Astrocyte of the spinal cord (primary cell): Measurements from ENCODE around the gene PTMS.

ENCODE experiments used
- DNase-seq: peaks from one replicate; pipeline ENCODE4 v3.0.0; 2011; ENCODE audit warnings: low read depth, low spot score
- H3K4me3 ChIP-seq: 2 replicates; pipeline ENCODE4 v1.5.1; 2011; ENCODE audit warnings: low read depth, mild to moderate bottlenecking, low read length, moderate library complexity
- CTCF ChIP-seq: IDR thresholded peaks from 2 replicates; pipeline ENCODE4 v1.5.1; 2012; ENCODE audit warnings: low read depth, mild to moderate bottlenecking, low read length, inconsistent platforms
- in situ Hi-C: cut with HindIII; loops from 2 replicates; pipeline ENCODE4 v1.10.0; 2017; ENCODE audit warnings: low sequenced_read_pairs

The PTMS gene

DNA sequence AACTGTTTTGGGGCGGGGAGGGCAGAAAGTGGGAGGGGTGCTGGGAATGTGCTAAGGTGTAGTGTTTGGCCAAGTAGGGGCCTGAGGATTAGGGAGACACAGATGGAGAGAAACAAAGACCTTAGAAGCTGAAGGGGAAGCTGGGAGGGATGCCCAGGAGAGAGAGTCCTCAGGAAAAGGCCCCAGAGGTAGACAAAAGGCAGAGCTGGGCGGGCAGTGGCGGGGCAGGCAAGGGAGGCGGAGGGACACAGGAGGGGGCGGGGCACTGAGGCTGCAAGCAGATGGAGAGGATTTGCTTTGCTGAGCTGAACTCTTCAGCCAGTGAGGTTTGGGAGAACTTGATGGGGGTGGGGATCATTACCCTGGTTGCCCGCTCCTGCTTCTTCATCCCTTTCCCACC, 2.8 kb downstream of the PTMS start:
- DNase-seq, result peak; percentile 39
- no peak for TF ChIP-seq CTCF
- in situ Hi-C loops, result no loop called here
- peak overlapping the region; percentile 93 for H3K4me3 ChIP-seq

DNA sequence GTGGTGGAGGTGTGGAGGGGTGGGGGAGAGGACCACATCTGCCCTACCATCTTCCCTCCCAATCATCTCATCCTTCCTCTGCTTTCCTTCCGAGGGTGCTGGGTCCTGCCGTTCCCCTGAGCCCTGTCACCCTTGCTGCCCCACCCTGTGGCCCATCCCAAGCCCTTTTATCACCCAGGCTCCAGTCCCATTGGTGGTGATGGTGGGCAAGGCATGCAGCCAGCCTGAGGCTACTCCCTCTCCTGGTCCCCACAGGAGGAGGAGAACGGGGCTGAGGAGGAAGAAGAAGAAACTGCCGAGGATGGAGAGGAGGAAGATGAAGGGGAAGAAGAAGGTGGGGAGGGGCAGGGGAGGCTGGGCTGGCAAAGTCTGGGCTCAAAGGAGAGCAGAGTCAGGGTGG, 3.5 kb downstream of the PTMS start:
- TF ChIP-seq CTCF, result no peak
- H3K4me3 ChIP-seq, result no peak overlapping the region
- no peak for DNase-seq
- in situ Hi-C loops, result no loop called here

GRCh38 chr12:6770094-6770493, 3.9 kb downstream of the PTMS start:
- DNase-seq, result no peak
- in situ Hi-C loops, result no loop called here

DNA sequence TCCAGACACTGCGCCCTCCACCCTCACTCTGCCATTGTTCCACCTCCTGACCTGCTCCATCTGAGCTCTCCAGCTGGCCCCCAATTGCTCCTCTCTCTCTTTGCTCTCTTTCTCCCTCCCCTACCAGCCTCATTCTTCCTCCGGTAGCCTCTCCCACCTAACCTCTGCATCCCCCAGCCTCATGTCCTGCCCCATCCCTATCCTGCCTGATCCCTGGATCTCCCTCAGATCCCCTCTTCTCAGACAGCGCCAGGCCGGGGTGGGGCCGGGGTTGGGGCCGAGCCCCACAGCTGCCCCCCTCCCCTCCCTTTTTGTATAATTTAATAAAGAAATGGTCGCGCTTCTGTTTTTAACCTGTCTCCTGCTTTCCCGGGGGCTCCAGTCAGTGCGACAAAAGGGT, 4.4 kb downstream of the PTMS start:
- TF ChIP-seq CTCF, result no peak
- in situ Hi-C loops, result no loop called here
- DNase-seq, result no peak
- no peak overlapping the region for H3K4me3 ChIP-seq

More at GRCh38 chr12:6770094-6770493, 3.9 kb downstream of the PTMS start:
- TF ChIP-seq CTCF, result no peak
- no peak overlapping the region for H3K4me3 ChIP-seq

GRCh38 chr12:6771091-6771495, 4.9 kb downstream of the PTMS start:
- no peak overlapping the region for H3K4me3 ChIP-seq
- no peak for DNase-seq
- in situ Hi-C loops, result no loop called here
- TF ChIP-seq CTCF, result no peak

DNA sequence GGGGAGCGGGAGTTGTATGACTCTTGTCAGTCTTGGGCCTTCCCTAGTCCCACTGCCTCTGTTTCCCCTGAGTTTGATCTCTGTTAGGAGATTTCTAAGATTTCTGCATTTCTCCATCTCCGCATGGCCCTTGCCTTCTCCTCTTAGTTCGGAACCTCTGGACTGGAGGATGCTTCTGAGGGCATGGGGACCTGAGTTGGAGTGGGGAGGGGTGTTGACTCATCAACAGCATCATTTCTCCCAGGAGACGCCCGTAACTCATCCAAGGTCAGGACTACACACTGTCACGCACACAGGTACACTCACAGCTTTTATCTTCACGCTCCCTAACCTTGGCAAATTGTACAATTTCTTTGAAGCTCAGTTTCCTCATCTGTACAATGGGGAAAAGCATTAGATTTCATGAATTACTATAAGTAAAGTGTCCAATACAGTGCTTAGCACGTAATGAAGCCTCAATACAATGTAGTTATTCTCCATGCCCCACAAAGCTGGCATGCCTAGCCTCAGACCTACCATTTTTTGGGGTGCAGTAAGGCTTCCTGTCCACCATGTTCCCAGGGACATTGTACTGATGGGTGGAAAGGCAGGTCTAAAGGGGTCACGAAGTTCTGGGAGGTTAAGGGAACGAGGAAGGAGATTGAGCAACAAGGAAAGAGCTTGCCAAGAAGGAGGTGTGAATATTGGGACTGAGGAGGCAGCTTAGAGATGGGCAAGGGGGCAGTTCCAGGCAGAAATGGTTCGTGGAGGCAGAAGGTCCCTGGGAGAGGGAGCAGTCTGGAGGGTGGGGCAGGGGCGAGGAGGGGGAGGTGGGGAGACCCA, 5.6 kb downstream of the PTMS start:
- no peak overlapping the region for H3K4me3 ChIP-seq
- TF ChIP-seq CTCF, result no peak
- DNase-seq, result no peak
- in situ Hi-C loops, result no loop called here
